ENCODE results near the gene SLC2A10.

Gene SLC2A10

GRCh38 chr20:46703435-46703834, 6.0 kb upstream of the SLC2A10 start:
- no peak for DNase-seq (ENCODE audit: low spot score)

GRCh38 chr20:46704714-46705377, 4.6 kb upstream of the SLC2A10 start:
- DNase-seq (ENCODE audit: low spot score) = no peak

- peak; percentile 75 for DNase-seq (ENCODE audit: low spot score)
Observed at GRCh38 chr20:46705378-46705729, 4.1 kb upstream of the SLC2A10 start.

- no peak for DNase-seq (ENCODE audit: low spot score)
Observed at GRCh38 chr20:46706242-46706641, 3.2 kb upstream of the SLC2A10 start.

- no peak for DNase-seq (ENCODE audit: low spot score)
Observed at GRCh38 chr20:46708172-46708860, 1.1 kb upstream of the SLC2A10 start.

GRCh38 chr20:46709055-46709458, 392 bp upstream of the SLC2A10 start:
- no peak for DNase-seq (ENCODE audit: low spot score)

- DNase-seq (ENCODE audit: low spot score) = no peak
Observed at GRCh38 chr20:46710153-46710913, 884 bp downstream of the SLC2A10 start.

GRCh38 chr20:46712056-46712636, 2.7 kb downstream of the SLC2A10 start:
- DNase-seq (ENCODE audit: low spot score) = no peak

- no peak for DNase-seq (ENCODE audit: low spot score)
Observed at GRCh38 chr20:46713957-46714834, 4.7 kb downstream of the SLC2A10 start.

GRCh38 chr20:46715292-46715756, 5.9 kb downstream of the SLC2A10 start:
- peak; percentile 75 for DNase-seq (ENCODE audit: low spot score)

GRCh38 chr20:46717818-46718541, 8.5 kb downstream of the SLC2A10 start:
- DNase-seq (ENCODE audit: low spot score) = no peak

GRCh38 chr20:46720019-46720418, 10.6 kb downstream of the SLC2A10 start:
- DNase-seq (ENCODE audit: low spot score) = no peak

- no peak for DNase-seq (ENCODE audit: low spot score)
Observed at GRCh38 chr20:46720776-46721425, 11.5 kb downstream of the SLC2A10 start.

- DNase-seq (ENCODE audit: low spot score) = no peak
Observed at GRCh38 chr20:46721476-46721875, 12.0 kb downstream of the SLC2A10 start.

- no peak for DNase-seq (ENCODE audit: low spot score)
Observed at GRCh38 chr20:46722450-46722849, 13.0 kb downstream of the SLC2A10 start.

- no peak for DNase-seq (ENCODE audit: low spot score)
Observed at GRCh38 chr20:46723039-46723438, 13.6 kb downstream of the SLC2A10 start.

GRCh38 chr20:46724343-46724959, 15.0 kb downstream of the SLC2A10 start:
- DNase-seq (ENCODE audit: low spot score) = no peak

GRCh38 chr20:46725186-46726165, 16.0 kb downstream of the SLC2A10 start:
- no peak for DNase-seq (ENCODE audit: low spot score)

- DNase-seq (ENCODE audit: low spot score) = no peak
Observed at GRCh38 chr20:46731770-46732169, 22.3 kb downstream of the SLC2A10 start.

Measured in AG20443 (cell line).